ENCODE measurements around the gene OR2K2.

DNA sequence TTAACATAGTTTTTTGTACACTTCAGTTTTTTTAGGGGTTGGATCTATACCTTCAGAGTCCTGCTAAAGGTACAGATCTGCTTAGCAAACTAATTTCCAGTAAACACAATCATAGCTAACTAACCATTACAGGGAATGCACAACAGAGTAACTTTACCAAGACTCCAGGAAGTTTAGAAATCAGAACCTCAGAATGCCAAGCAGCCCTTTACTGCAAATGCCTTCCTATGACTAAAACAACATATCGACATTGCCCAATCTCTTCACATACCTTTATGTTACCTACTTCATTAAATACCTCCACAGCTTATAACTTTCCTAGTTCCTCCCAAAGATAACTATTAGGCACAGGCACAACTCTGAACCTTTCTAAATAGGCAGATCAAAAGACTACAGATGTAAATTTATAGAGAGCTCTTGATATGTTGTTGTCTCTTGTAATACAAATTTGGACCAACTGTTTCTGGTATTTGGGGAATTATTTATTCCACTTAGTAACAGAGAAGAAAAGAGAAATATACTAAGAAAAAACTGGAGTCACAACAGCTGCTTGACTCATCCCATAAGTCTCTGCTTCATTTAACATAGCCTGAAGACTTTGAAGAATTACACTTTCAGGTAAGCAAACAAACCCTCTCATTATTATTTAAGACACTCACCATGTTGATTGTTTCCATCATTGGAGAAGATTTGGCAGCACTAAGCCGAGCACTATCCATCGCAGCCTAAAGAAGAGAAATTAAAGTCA, 46.0 kb upstream of the OR2K2 start:
- TF ChIP-seq, protein P1, sequence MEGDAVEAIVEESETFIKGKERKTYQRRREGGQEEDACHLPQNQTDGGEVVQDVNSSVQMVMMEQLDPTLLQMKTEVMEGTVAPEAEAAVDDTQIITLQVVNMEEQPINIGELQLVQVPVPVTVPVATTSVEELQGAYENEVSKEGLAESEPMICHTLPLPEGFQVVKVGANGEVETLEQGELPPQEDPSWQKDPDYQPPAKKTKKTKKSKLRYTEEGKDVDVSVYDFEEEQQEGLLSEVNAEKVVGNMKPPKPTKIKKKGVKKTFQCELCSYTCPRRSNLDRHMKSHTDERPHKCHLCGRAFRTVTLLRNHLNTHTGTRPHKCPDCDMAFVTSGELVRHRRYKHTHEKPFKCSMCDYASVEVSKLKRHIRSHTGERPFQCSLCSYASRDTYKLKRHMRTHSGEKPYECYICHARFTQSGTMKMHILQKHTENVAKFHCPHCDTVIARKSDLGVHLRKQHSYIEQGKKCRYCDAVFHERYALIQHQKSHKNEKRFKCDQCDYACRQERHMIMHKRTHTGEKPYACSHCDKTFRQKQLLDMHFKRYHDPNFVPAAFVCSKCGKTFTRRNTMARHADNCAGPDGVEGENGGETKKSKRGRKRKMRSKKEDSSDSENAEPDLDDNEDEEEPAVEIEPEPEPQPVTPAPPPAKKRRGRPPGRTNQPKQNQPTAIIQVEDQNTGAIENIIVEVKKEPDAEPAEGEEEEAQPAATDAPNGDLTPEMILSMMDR (IDR thresholded peaks at IDR 0.05) = no peak
- TF ChIP-seq EZH2 (IDR thresholded peaks at IDR 0.05) = no peak

All from neural progenitor cell (in vitro differentiated cells).